ENCODE data around the gene GEMIN5.
"Not testable (repeated sequence)": the region's sequence is repeated elsewhere in the genome, so short reads cannot be mapped to it uniquely, and the experiment has no call there.

GEMIN5 gene

DNA sequence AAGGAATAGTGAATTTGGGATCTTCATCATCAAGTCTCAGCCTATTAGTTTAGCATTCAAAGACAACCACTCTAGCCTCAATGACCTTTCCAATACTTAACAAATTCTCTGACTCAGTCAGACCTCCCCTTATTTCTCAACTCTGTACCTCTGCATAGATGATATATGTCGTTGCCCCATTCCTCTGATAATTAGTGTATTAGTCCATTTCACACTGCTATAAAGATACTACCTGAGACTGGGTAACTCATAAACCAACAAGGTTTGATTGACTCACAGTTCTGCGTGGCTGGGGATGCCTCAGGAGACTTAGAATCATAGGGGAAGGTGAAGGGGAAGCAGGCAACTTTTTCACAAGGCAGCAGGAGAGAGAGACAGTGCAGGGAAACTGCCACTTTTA lies 11.8 kb upstream of the GEMIN5 start:
- Mint-ChIP-seq H3K4me3 (no peak overlapping the region), H3K9me3 (no peaks in the 10 kb centered on the region), H3K36me3 (peaks cover 12% of the 10 kb centered on the region), H3K4me1 (peaks cover 31% of the 10 kb centered on the region), H3K27ac (no peak overlapping the region), H3K27me3 (no peaks in the 10 kb centered on the region)
- no peak for ATAC-seq

- no peak overlapping the region for H3K4me3 Mint-ChIP-seq
- no peaks in the 10 kb centered on the region for H3K9me3 Mint-ChIP-seq
- H3K27me3 Mint-ChIP-seq = no peaks in the 10 kb centered on the region
- ATAC-seq = no peak
- peaks cover 32% of the 10 kb centered on the region for H3K4me1 Mint-ChIP-seq
- H3K36me3 Mint-ChIP-seq = peaks cover 12% of the 10 kb centered on the region
- no peak overlapping the region for H3K27ac Mint-ChIP-seq
Measured at GRCh38 chr5:154948313-154948712, 10.3 kb upstream of the GEMIN5 start.

DNA sequence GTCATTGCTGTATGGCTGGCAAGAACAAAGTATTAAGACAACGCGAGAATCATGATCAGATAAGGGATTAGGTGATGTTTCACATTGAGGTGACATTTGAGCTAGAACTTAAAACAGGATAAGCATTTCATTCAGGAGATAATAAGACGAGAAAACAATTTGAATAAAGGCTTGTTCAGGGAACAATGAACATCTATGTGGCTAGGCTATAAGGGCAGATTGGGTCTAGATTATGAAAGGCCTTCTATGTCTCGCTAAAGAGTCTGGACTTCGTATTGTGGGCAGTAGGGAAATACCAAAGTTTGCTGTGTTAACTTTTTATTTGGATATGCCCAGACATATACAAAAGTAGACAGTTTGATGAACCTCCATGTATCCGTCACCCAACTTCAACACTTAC lies 9.8 kb upstream of the GEMIN5 start:
- Mint-ChIP-seq H3K36me3 (peaks cover 12% of the 10 kb centered on the region), H3K4me3 (no peak overlapping the region), H3K4me1 (peaks cover 38% of the 10 kb centered on the region), H3K27ac (no peak overlapping the region), H3K27me3 (no peaks in the 10 kb centered on the region), H3K9me3 (no peaks in the 10 kb centered on the region)
- ATAC-seq = no peak

GRCh38 chr5:154945695-154946301 lies 7.8 kb upstream of the GEMIN5 start:
- H3K27me3 Mint-ChIP-seq = no peaks in the 10 kb centered on the region
- no peak overlapping the region for H3K4me3 Mint-ChIP-seq
- no peaks in the 10 kb centered on the region for H3K9me3 Mint-ChIP-seq
- no peak for ATAC-seq
- H3K4me1 Mint-ChIP-seq = peaks cover 44% of the 10 kb centered on the region
- no peak overlapping the region for H3K27ac Mint-ChIP-seq
- H3K36me3 Mint-ChIP-seq = peaks cover 12% of the 10 kb centered on the region

DNA sequence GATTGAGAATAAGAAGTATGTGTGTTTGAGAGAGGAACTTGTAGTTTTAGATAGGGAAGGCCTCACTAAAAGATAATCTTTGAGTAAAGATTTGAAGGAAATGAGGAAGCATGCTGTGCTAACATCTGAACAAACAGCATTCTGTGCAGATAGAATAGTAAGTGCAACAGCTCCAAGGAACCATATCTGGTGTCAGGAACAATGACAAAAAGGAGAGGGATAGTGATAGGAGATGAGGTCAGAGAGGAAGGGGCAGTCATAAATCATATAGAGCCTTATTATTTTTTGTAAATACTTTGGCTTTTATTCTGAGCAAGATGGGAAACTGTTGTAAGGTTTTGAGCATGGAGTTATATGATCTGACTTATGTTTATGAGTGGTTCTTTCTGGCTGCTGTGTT lies 6.7 kb upstream of the GEMIN5 start:
- no peaks in the 10 kb centered on the region for H3K27me3 Mint-ChIP-seq
- no peaks in the 10 kb centered on the region for H3K9me3 Mint-ChIP-seq
- H3K4me1 Mint-ChIP-seq = peaks cover 39% of the 10 kb centered on the region
- H3K36me3 Mint-ChIP-seq = peaks cover 12% of the 10 kb centered on the region
- no peak overlapping the region for H3K27ac Mint-ChIP-seq
- ATAC-seq = no peak
- H3K4me3 Mint-ChIP-seq = no peak overlapping the region

DNA sequence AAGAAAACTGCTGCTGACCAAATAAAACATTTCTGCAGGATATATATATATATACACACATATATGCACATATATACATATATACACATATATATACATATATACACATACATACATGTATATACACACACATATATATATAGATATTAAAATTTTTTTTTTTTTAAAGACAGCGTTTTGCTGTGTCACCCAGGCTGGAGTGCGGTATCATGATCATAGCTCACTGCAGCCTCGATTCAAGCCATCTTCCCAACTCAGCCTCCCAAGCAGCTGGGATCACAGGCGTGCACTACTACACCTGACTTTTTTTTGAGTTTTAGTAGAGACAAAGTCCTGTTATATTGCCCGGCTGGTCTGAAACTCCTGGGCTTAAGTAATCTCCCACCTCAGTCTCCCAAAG lies 5.5 kb upstream of the GEMIN5 start:
- Mint-ChIP-seq H3K27ac (no peak overlapping the region), H3K27me3 (no peaks in the 10 kb centered on the region), H3K4me3 (no peak overlapping the region), H3K4me1 (peaks cover 31% of the 10 kb centered on the region), H3K36me3 (peaks cover 3% of the 10 kb centered on the region), H3K9me3 (no peaks in the 10 kb centered on the region)
- no peak for ATAC-seq

DNA sequence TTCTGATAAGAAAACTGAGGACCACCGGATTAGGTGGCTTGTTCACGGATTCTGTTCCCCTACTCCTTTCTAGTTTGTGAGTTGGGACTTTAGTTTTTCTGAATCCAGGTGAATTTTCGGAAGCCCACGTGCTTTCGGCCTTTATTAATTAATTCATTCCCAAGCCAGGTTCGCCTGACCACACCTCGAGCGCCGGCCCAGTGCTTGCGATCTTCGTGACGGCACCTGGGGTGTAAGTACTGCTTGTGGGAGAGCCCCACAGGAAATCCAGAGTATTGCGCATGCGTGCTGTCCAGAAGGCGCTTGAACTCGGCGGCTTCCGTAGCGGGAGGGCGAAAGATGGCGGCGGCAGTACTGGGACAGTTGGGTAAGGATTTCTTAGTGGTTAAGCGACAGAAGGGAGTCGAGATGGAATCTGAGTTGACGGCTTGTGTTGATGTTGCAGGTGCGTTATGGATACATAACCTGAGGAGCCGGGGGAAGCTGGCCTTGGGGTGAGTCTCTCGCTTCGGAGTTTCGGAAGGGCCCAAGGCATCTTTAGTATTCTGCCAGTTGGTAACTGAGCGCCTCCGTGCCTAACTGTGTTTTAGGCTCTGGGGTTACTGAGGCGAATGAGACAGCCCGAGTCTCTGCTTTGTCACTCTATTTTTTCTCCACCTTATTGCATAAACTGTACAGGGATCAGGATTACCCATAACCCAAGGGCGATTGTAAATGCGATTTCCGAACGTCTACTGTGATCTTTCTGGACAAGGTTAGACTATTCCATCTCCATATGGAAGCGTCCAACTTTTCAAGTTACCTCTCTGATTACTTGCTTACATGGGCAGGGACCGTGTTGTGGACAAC lies 3.0 kb upstream of the GEMIN5 start, which contains the start of gene MRPL22:
Gene MRPL22 (plus strand): TSS at position 302 of the 849 bp plus-strand sequence. CDS start 38 bp downstream, at position 340.
- no peaks in the 10 kb centered on the region for H3K9me3 Mint-ChIP-seq
- H3K27me3 Mint-ChIP-seq = no peaks in the 10 kb centered on the region
- H3K4me1 Mint-ChIP-seq = peaks cover 30% of the 10 kb centered on the region
- H3K36me3 Mint-ChIP-seq = no peaks in the 10 kb centered on the region
- peak; percentile 81 for ATAC-seq
- H3K27ac Mint-ChIP-seq = peak within 1 kb of the TSS; percentile 89
- peak within 1 kb of the TSS; percentile 91 for H3K4me3 Mint-ChIP-seq

GRCh38 chr5:154940375-154940771 lies 2.4 kb upstream of the GEMIN5 start:
- ATAC-seq = no peak
- H3K27ac Mint-ChIP-seq = peak overlapping the region; percentile 89
- peaks cover 36% of the 10 kb centered on the region for H3K4me1 Mint-ChIP-seq
- no peaks in the 10 kb centered on the region for H3K27me3 Mint-ChIP-seq
- H3K9me3 Mint-ChIP-seq = no peaks in the 10 kb centered on the region
- peak overlapping the region; percentile 91 for H3K4me3 Mint-ChIP-seq
- H3K36me3 Mint-ChIP-seq = peaks cover 3% of the 10 kb centered on the region

DNA sequence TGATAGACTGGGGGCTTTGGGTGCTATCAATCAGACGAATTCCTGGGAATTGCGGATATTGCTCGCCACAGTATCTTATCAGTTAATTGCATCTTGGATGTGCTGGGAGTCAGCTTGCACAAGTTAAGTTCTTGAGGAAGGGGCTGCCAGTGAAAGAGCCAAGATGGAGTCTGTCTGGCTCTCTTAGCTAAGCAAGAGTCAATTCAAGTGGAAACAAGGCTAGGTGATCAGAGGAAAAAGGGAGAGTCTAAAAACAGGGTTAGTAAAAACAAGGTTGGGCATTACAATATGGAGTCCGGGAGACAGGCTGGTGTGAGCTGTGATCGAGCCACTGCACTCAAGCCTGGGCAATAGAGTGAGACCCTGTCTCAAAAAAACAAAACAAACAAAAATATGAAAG lies 1.4 kb upstream of the GEMIN5 start:
- not testable (repeated sequence) for ATAC-seq, H3K4me3 Mint-ChIP-seq, H3K9me3 Mint-ChIP-seq, H3K27me3 Mint-ChIP-seq
- Mint-ChIP-seq H3K4me1 (peaks cover 46% of the 10 kb centered on the region), H3K36me3 (peaks cover 13% of the 10 kb centered on the region), H3K27ac (peak overlapping the region; percentile 89)

- Mint-ChIP-seq H3K27ac (peak overlapping the region; percentile 85), H3K36me3 (peaks cover 29% of the 10 kb centered on the region), H3K4me1 (peaks cover 41% of the 10 kb centered on the region)
Measured at GRCh38 chr5:154937186-154937717, 759 bp downstream of the GEMIN5 start.

DNA sequence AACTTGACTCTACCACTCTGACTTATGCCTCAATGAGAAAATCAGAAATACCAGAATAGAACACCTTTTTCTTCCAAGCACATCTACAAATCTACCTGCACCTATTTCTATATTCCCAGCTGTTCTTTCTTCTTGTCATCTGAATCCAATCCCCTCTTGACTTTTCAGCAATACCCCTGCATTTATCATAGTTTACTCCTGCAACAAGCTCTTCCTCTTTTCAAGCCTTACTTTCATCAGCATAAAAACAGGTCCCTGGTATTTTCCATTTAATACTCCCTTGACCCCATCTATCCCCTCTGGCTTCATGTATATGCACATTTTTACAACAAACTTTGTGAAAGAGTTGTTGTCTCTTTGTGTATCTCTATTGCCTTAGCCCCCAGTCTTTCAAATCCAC lies 3.1 kb downstream of the GEMIN5 start:
- Mint-ChIP-seq H3K27me3 (no peaks in the 10 kb centered on the region), H3K4me3 (no peak overlapping the region), H3K27ac (no peak overlapping the region), H3K36me3 (peaks cover 37% of the 10 kb centered on the region), H3K9me3 (no peaks in the 10 kb centered on the region), H3K4me1 (peaks cover 37% of the 10 kb centered on the region)
- no peak for ATAC-seq

More at GRCh38 chr5:154937186-154937717, 759 bp downstream of the GEMIN5 start:
- H3K27me3 Mint-ChIP-seq = no peaks in the 10 kb centered on the region
- ATAC-seq = no peak
- H3K4me3 Mint-ChIP-seq = peak overlapping the region; percentile 93
- no peaks in the 10 kb centered on the region for H3K9me3 Mint-ChIP-seq

DNA sequence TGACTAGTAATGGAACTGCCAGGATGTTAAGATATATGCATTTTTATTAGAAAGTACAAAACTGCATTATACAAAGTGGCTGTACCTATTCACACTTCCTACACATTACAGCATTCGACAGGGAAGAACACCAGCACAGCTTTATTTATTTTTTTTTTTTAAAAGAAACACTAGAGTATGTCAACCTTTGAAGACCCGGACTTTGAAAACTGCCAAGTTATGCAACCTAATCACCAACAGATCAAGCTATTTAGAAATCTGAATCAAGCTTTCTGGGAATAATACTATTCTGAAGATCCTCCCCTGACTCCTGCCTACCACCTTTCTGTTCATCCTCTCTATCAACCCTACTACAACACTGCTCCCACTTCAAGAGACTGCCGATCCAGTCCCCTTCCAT lies 4.5 kb downstream of the GEMIN5 start:
- peaks cover 40% of the 10 kb centered on the region for H3K36me3 Mint-ChIP-seq
- no peak for ATAC-seq

GRCh38 chr5:154923441-154924430 lies 14.3 kb downstream of the GEMIN5 start:
- no peaks in the 10 kb centered on the region for H3K27me3 Mint-ChIP-seq
- no peaks in the 10 kb centered on the region for H3K4me1 Mint-ChIP-seq
- no peak overlapping the region for H3K27ac Mint-ChIP-seq
- H3K4me3 Mint-ChIP-seq = no peak overlapping the region
- peaks cover 55% of the 10 kb centered on the region for H3K36me3 Mint-ChIP-seq
- ATAC-seq = no peak
- H3K9me3 Mint-ChIP-seq = no peaks in the 10 kb centered on the region

More for the DNA sequence above, 4.5 kb downstream of the GEMIN5 start:
- peaks cover 31% of the 10 kb centered on the region for H3K4me1 Mint-ChIP-seq
- no peaks in the 10 kb centered on the region for H3K27me3 Mint-ChIP-seq
- no peak overlapping the region for H3K4me3 Mint-ChIP-seq
- no peaks in the 10 kb centered on the region for H3K9me3 Mint-ChIP-seq
- H3K27ac Mint-ChIP-seq = no peak overlapping the region

GRCh38 chr5:154917757-154918156 lies 20.3 kb downstream of the GEMIN5 start:
- no peak for ATAC-seq
- Mint-ChIP-seq H3K4me1 (no peaks in the 10 kb centered on the region), H3K9me3 (no peaks in the 10 kb centered on the region), H3K4me3 (no peak overlapping the region), H3K36me3 (peaks cover 34% of the 10 kb centered on the region), H3K27ac (no peak overlapping the region), H3K27me3 (no peaks in the 10 kb centered on the region)

- no peak for ATAC-seq
- Mint-ChIP-seq H3K27me3 (no peaks in the 10 kb centered on the region), H3K4me1 (no peaks in the 10 kb centered on the region), H3K27ac (no peak overlapping the region), H3K4me3 (no peak overlapping the region), H3K36me3 (peaks cover 41% of the 10 kb centered on the region), H3K9me3 (no peaks in the 10 kb centered on the region)
Measured at GRCh38 chr5:154916874-154917273, 21.1 kb downstream of the GEMIN5 start.

All from stimulated activated memory B cell treated with anti-CD40 and anti-IgM and Interleukin-4, amounts not matched to agents 10 μg/mL and 1 μg/mL and 100 μg/mL, for 72 hours (primary cell).